IMR-90 (cell line): Measurements from ENCODE around the gene FAM241A. TPM values are rescaled to one million over a fixed set of nuclear protein-coding genes. Genes with fewer than 3 reads are reported as not detected.
A peak's percentile ranks its signal among the peaks of the same experiment; 100 is the strongest.

Experiments used
- ATAC-seq: fragments of 200-7000 bp; cut with Tn5 transposase; 2 replicates; pipeline ENCODE4 v1.9.1; 2020; ENCODE audit warnings: low read depth, mild to moderate bottlenecking, moderate library complexity
- BruUV-seq: library from RNA; stranded (reverse); fragments of 400-500 nt; replicated peaks from 2 replicates; lab custom pipeline; 2021; lab: Mats Ljungman, UMichigan
- CTCF ChIA-PET: fragments of 300-600 bp; formaldehyde crosslinking; extraction: SDS; loops from one replicate; lab custom pipeline; 2021; ENCODE audit warnings: antibody characterized with exemption; lab: Yijun Ruan, JAX
- POLR2A ChIA-PET: fragments of 300-600 bp; sonication (Branson Sonifier 250); formaldehyde crosslinking; loops from one replicate; lab custom pipeline; 2022; ENCODE audit warnings: antibody characterized with exemption; ENCODE audit not compliant: unreplicated experiment; lab: Charles Lee
- DNase-seq: peaks from one replicate; pipeline ENCODE4 v3.0.0; 2013
- H2AFZ ChIP-seq: replicated peaks from 2 replicates; pipeline ENCODE3; 2013; ENCODE audit warnings: low read length, mild to moderate bottlenecking; ENCODE audit not compliant: poor library complexity
- H2AK5ac ChIP-seq: 2 replicates; pipeline ENCODE4 v1.6.1; 2013; ENCODE audit warnings: low read depth, low read length, inconsistent platforms
- H2AK9ac ChIP-seq: replicated peaks from 2 replicates; pipeline ENCODE3; 2013; ENCODE audit warnings: mild to moderate bottlenecking, low read depth, low read length, moderate library complexity; ENCODE audit not compliant: poor library complexity
- H2BK120ac ChIP-seq: 2 replicates; pipeline ENCODE4 v1.6.1; 2013; ENCODE audit warnings: low read depth, low read length, inconsistent platforms
- H2BK15ac ChIP-seq: 3 replicates; pipeline ENCODE4 v1.6.1; 2013; ENCODE audit warnings: low read depth, low read length, inconsistent platforms
- H2BK20ac ChIP-seq: 2 replicates; pipeline ENCODE4 v1.6.1; 2013; ENCODE audit warnings: low read depth, mild to moderate bottlenecking, inconsistent platforms, low read length, moderate library complexity
- H2BK5ac ChIP-seq: 2 replicates; pipeline ENCODE4 v1.6.1; 2013; ENCODE audit warnings: mild to moderate bottlenecking, low read depth, low read length, inconsistent platforms; ENCODE audit not compliant: poor library complexity, severe bottlenecking
- H3K14ac ChIP-seq: replicated peaks from 2 replicates; pipeline ENCODE4 v1.6.1; 2013; ENCODE audit warnings: low read depth, low read length, inconsistent platforms
- H3K18ac ChIP-seq: 2 replicates; pipeline ENCODE4 v1.6.1; 2013; ENCODE audit warnings: low read depth, low read length, control low read depth
- H3K23ac ChIP-seq: 2 replicates; pipeline ENCODE4 v1.6.1; 2013; ENCODE audit warnings: low read depth, low read length, inconsistent platforms
- H3K27ac ChIP-seq: 2 replicates; pipeline ENCODE4 v1.5.1; 2013; ENCODE audit warnings: mild to moderate bottlenecking, control low read depth, low read length; ENCODE audit not compliant: insufficient read depth
- H3K27me3 ChIP-seq: 2 replicates; pipeline ENCODE4 v1.6.1; 2013; ENCODE audit warnings: low read length; ENCODE audit not compliant: control insufficient read depth, insufficient read depth
- H3K36me3 ChIP-seq: 2 replicates; pipeline ENCODE4 v1.6.1; 2013; ENCODE audit warnings: low read length, mixed read lengths; ENCODE audit not compliant: control insufficient read depth, insufficient read depth
- H3K4ac ChIP-seq: 2 replicates; pipeline ENCODE4 v1.6.1; 2013; ENCODE audit warnings: low read depth, low read length, inconsistent platforms
- H3K4me1 ChIP-seq: 2 replicates; pipeline ENCODE4 v1.6.1; 2013; ENCODE audit warnings: low read length, mixed read lengths; ENCODE audit not compliant: control insufficient read depth, insufficient read depth
- H3K4me2 ChIP-seq: 2 replicates; pipeline ENCODE4 v1.6.1; 2013; ENCODE audit warnings: low read depth, mild to moderate bottlenecking, control low read depth, low read length, moderate library complexity
- H3K4me3 ChIP-seq: 2 replicates; pipeline ENCODE4 v1.5.1; 2013; ENCODE audit warnings: low read depth, mild to moderate bottlenecking, control low read depth, low read length, moderate library complexity; ENCODE audit not compliant: insufficient read depth
- H3K56ac ChIP-seq: 2 replicates; pipeline ENCODE4 v1.6.1; 2013; ENCODE audit warnings: low read length, inconsistent platforms; ENCODE audit not compliant: insufficient read depth; ENCODE audit errors: extremely low read depth
- H3K79me1 ChIP-seq, 2 experiments: 2 replicates each; pipeline ENCODE4 v1.6.1; 2013; ENCODE audit warnings: low read length in 2 of 2, inconsistent platforms in 1 of 2, low read depth in 1 of 2
- H3K9ac ChIP-seq: 2 replicates; pipeline ENCODE4 v1.6.1; 2013; ENCODE audit warnings: low read depth, low read length, control low read depth
- H3K9me1 ChIP-seq: 2 replicates; pipeline ENCODE4 v1.6.1; 2013; ENCODE audit warnings: low read length, inconsistent platforms; ENCODE audit not compliant: insufficient read depth
- H3K9me3 ChIP-seq: 2 replicates; pipeline ENCODE4 v1.6.1; 2013; ENCODE audit warnings: low read length; ENCODE audit not compliant: control insufficient read depth, insufficient read depth
- H4K20me1 ChIP-seq: 2 replicates; pipeline ENCODE4 v1.6.1; 2013; ENCODE audit warnings: low read length, inconsistent platforms; ENCODE audit not compliant: insufficient read depth
- H4K5ac ChIP-seq: 2 replicates; pipeline ENCODE4 v1.6.1; 2013; ENCODE audit warnings: mild to moderate bottlenecking, low read depth, low read length, control low read depth
- H4K8ac ChIP-seq, 2 experiments: 2 replicates each; pipeline ENCODE4 v1.6.1; 2013; ENCODE audit warnings: low read depth in 2 of 2, low read length in 2 of 2, control low read depth in 1 of 2, inconsistent platforms in 1 of 2
- H4K91ac ChIP-seq: 2 replicates; pipeline ENCODE4 v1.6.1; 2013; ENCODE audit warnings: low read depth, low read length, inconsistent platforms; ENCODE audit not compliant: insufficient read depth
- BHLHE40 ChIP-seq: fragments of 150-350 bp; IDR thresholded peaks from 2 replicates; pipeline ENCODE4 v1.6.1; 2016; ENCODE audit warnings: mild to moderate bottlenecking, low read depth, low read length
- CEBPB ChIP-seq: IDR thresholded peaks from 2 replicates; pipeline ENCODE4 v1.6.1; 2012; ENCODE audit warnings: low read depth, low read length, improper control_type of control experiment
- CHD1 ChIP-seq: IDR thresholded peaks from 2 replicates; pipeline ENCODE4 v1.6.1; 2012; ENCODE audit warnings: low read depth, low read length, improper control_type of control experiment
- ELK1 ChIP-seq: fragments of 150-350 bp; IDR thresholded peaks from 2 replicates; pipeline ENCODE4 v1.6.1; 2016; ENCODE audit warnings: low read depth, mild to moderate bottlenecking, low read length, moderate library complexity, borderline replicate concordance
- FOS ChIP-seq: fragments of 150-350 bp; IDR thresholded peaks from 2 replicates; pipeline ENCODE4 v1.6.1; 2016; ENCODE audit warnings: low read depth, low read length
- MAFK ChIP-seq: IDR thresholded peaks from 2 replicates; pipeline ENCODE4 v1.6.1; 2012; ENCODE audit warnings: low read depth, low read length, improper control_type of control experiment
- MAZ ChIP-seq: IDR thresholded peaks from 2 replicates; pipeline ENCODE4 v1.6.1; 2012; ENCODE audit warnings: low read depth, mild to moderate bottlenecking, low read length, improper control_type of control experiment, moderate library complexity, borderline replicate concordance
- MXI1 ChIP-seq: IDR thresholded peaks from 2 replicates; pipeline ENCODE4 v1.6.1; 2012; ENCODE audit warnings: low read depth, mild to moderate bottlenecking, low read length, moderate library complexity, borderline replicate concordance
- NFE2L2 ChIP-seq: fragments of 150-350 bp; IDR thresholded peaks from 2 replicates; pipeline ENCODE4 v1.6.1; 2016; ENCODE audit warnings: low read depth, mild to moderate bottlenecking, low read length
- POLR2A ChIP-seq: IDR thresholded peaks from 2 replicates; pipeline ENCODE4 v1.6.1; 2012; ENCODE audit warnings: mild to moderate bottlenecking, low read depth, low read length
- RAD21 ChIP-seq: IDR thresholded peaks from 2 replicates; pipeline ENCODE4 v1.6.1; 2012; ENCODE audit warnings: low read length, improper control_type of control experiment
- RCOR1 ChIP-seq: IDR thresholded peaks from 2 replicates; pipeline ENCODE4 v1.6.1; 2012; ENCODE audit warnings: mild to moderate bottlenecking, low read length, improper control_type of control experiment; ENCODE audit not compliant: insufficient replicate concordance
- RFX5 ChIP-seq: IDR thresholded peaks from 2 replicates; pipeline ENCODE4 v1.8.0; 2012; ENCODE audit warnings: low read depth, mild to moderate bottlenecking, low read length, moderate library complexity
- SMC3 ChIP-seq: fragments of 150-350 bp; IDR thresholded peaks from 2 replicates; pipeline ENCODE4 v1.6.1; 2016; ENCODE audit warnings: low read depth, mild to moderate bottlenecking, antibody characterized with exemption, low read length, moderate library complexity
- USF2 ChIP-seq: fragments of 150-350 bp; IDR thresholded peaks from 2 replicates; pipeline ENCODE4 v1.6.1; 2017; ENCODE audit warnings: mild to moderate bottlenecking, antibody characterized with exemption, low read length, low read depth
- WGBS, 2 experiments: methylation state at CpG; one replicate each; pipeline versions ENCODE4 v1.1.5 to v1.1.7; 2013; ENCODE audit warnings: missing lambda C conversion rate in 2 of 2; ENCODE audit not compliant: insufficient read length in 1 of 2; ENCODE audit errors: extremely low coverage in 2 of 2; 5-methylcytosine and 5-hydroxymethylcytosine counted together
- dilution Hi-C: fragments of 300-500 bp; cut with HindIII; formaldehyde crosslinking; loops from one replicate; pipeline ENCODE4 v1.14.3; 2018; ENCODE audit warnings: low sequenced_read_pairs; ENCODE audit not compliant: unreplicated experiment
- in situ Hi-C: fragments of 300-500 bp; cut with MboI; formaldehyde crosslinking; loops from 3 replicates; pipeline ENCODE4 v1.14.3; 2019; ENCODE audit warnings: low sequenced_read_pairs, inconsistent platforms, mixed read lengths
- intact Hi-C: fragments of 100-400 bp; cut with micrococcal nuclease; formaldehyde crosslinking; loops from 2 replicates; pipeline ENCODE4 v1.10.0; 2022
- polyA plus RNA-seq, 3 experiments: library from polyadenylated mRNA; depleted of rRNA; stranded (reverse); fragments of >200 nt; gene quantifications; 2 replicates each; pipeline ENCODE4 v1.2.3, GENCODE V29; 2012; ENCODE audit warnings: low replicate concordance in 1 of 3
- total RNA-seq: library from RNA; depleted of rRNA; stranded (reverse); fragments of >200 nt; gene quantifications from 2 replicates; pipeline ENCODE4 v1.2.3, GENCODE V29; 2012

Gene FAM241A
- total and polyA plus RNA-seq, 2 of the 4 experiments (the other 2 are of a cell fraction) = under 0.01 to 0.24 TPM

- no peaks in the 10 kb centered on the region for H3K36me3 ChIP-seq
- peak within 1 kb of the TSS; percentile 46 for H2AK5ac ChIP-seq
- CTCF ChIA-PET = interaction anchor here (0.8 to 1.4 kb wide), 6 partner anchors 9 to 132 kb away, joined by 3 to 6 read pairs (median 4); no protein-coding TSS in a partner anchor
- no peaks in the 10 kb centered on the region for H3K9me1 ChIP-seq
- H4K8ac ChIP-seq = peak within 1 kb of the TSS; percentile 59 to 95
- H3K27ac ChIP-seq = peak within 1 kb of the TSS; percentile 94
- no peaks in the 10 kb centered on the region for H3K4me1 ChIP-seq
- H3K27me3 ChIP-seq = no peaks in the 10 kb centered on the region
- peak within 1 kb of the TSS; percentile 74 for H2BK120ac ChIP-seq
- peak within 1 kb of the TSS; percentile 80 for H3K4me3 ChIP-seq
- dilution Hi-C loops (no loop called here), in situ Hi-C loops (loop anchor here (5.0 kb wide), 1 partner anchor 130 kb away; no protein-coding TSS in a partner anchor), intact Hi-C loops (loop anchor here (2.0 to 10.0 kb wide), 3 partner anchors 17 to 403 kb away; partner anchors contain the start of genes LARP7 and ZGRF1)
- peak within 1 kb of the TSS; percentile 83 for H3K4ac ChIP-seq
- H4K91ac ChIP-seq = peak within 1 kb of the TSS; percentile 94
- peak within 1 kb of the TSS; percentile 88 for H3K4me2 ChIP-seq
- H3K18ac ChIP-seq = peak within 1 kb of the TSS; percentile 82
- peak within 1 kb of the TSS; percentile 80 for H3K9ac ChIP-seq
- H3K23ac ChIP-seq = peak within 1 kb of the TSS; percentile 75
- peak within 1 kb of the TSS; percentile 100 for H2AFZ ChIP-seq
- DNase-seq = peak; percentile 64
- peak; percentile 79 for ATAC-seq
- H2BK15ac ChIP-seq = peak within 1 kb of the TSS; percentile 31; the same call in 1 of the 3 replicates
- H2BK20ac ChIP-seq = no peak within 1 kb of the TSS
- peak within 1 kb of the TSS; percentile 70 for H3K56ac ChIP-seq
- POLR2A ChIA-PET = interaction anchor here (0.5 kb wide), 1 partner anchor 35 kb away, joined by 3 read pairs; no protein-coding TSS in a partner anchor
- H2AK9ac ChIP-seq = peak within 1 kb of the TSS; percentile 95
- H4K5ac ChIP-seq = peak within 1 kb of the TSS; percentile 86
- no peaks in the 10 kb centered on the region for H3K9me3 ChIP-seq
- no TSS peak for BruUV-seq
- H3K79me1 ChIP-seq = peaks cover 2 to 12% of the 10 kb centered on the region in 2 experiments
- 2% methylated on average over 21 of the region's 70 CpGs; no CpG with 5 or more reads in 1 of the 2 experiments for WGBS, 2 experiments
- peak within 1 kb of the TSS; percentile 83 for H3K14ac ChIP-seq
- H4K20me1 ChIP-seq = no peaks in the 10 kb centered on the region; the same call in 1 of the 2 replicates
- peak within 1 kb of the TSS; percentile 93 for H2BK5ac ChIP-seq
- TF ChIP-seq CHD1 = no peak
- TF ChIP-seq NFE2L2 = no peak
- TF ChIP-seq POLR2A = peak; percentile 81; the same call in 1 of the 2 replicates
- no peak for TF ChIP-seq RFX5
- no peak for TF ChIP-seq MAFK
- TF ChIP-seq USF2 = peak; percentile 68
- no peak for TF ChIP-seq FOS
- no peak for TF ChIP-seq ELK1
- TF ChIP-seq CEBPB = no peak
- peak; percentile 34 for TF ChIP-seq BHLHE40
- TF ChIP-seq SMC3 = no peak
- TF ChIP-seq MXI1 = peak; percentile 71
- no peak for TF ChIP-seq RCOR1
- TF ChIP-seq RAD21 = peak; percentile 20; the same call in 1 of the 2 replicates
- TF ChIP-seq MAZ = peak; percentile 85; the same call in 1 of the 2 replicates
These were observed 86.8 kb downstream of the FAM241A start, which contains the start of gene AP1AR for GRCh38 chr4:112231779-112232713. Gene AP1AR, plus strand, starts transcription at chr4:112231787. Its CDS starts 305 bp downstream, at chr4:112232092.
